ENCODE data around the gene TEK.
A peak's percentile ranks its signal among the peaks of the same experiment; 100 is the strongest.
"Not testable (repeated sequence)": the region's sequence is repeated elsewhere in the genome, so short reads cannot be mapped to it uniquely, and the experiment has no call there.

TEK gene

DNA sequence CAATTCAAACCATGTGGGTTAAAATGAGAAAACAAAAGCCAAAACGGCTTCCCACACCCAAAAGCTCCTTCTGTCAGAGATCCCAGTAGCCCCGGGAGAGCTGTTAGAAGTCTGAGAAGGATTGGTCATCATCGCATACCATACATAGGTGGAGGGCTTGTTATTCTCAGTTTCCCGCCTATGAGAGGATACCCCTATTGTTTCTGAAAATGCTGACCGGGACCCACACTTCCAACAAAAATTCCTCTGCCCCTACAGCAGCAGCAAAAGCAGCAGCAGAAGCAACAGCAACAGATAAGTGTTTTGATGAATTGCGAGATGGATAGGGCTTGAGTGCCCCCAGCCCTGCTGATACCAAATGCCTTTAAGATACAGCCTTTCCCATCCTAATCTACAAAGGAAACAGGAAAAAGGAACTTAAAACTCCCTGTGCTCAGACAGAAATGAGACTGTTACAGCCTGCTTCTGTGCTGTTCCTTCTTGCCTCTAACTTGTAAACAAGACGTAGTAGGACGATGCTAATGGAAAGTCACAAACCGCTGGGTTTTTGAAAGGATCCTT, at the start of gene TEK:
Gene TEK (plus strand): TSS at position 245 of the 561 bp plus-strand sequence. CDS start 366 bp downstream, outside the sequence.
- no peak for DNase-seq

DNA sequence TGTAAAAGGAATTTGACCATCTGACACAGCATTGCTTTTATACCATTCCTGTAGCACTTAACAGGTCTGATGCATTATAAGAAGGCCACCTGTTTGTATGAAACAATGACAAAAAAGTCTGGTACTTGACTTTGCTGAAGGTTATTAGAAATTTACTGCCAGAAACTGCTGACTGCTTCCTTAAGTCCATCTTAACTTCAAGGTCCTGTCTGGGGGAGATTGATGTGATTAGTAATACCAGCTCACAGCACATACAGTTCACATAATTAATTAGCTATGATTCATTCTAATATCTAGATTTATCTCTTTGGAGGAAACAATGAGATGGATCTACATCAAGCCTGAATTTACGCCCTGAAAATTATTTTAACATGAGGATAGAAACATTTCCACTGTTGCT, 49.6 kb upstream of the TEK start:
- no peak for DNase-seq

DNA sequence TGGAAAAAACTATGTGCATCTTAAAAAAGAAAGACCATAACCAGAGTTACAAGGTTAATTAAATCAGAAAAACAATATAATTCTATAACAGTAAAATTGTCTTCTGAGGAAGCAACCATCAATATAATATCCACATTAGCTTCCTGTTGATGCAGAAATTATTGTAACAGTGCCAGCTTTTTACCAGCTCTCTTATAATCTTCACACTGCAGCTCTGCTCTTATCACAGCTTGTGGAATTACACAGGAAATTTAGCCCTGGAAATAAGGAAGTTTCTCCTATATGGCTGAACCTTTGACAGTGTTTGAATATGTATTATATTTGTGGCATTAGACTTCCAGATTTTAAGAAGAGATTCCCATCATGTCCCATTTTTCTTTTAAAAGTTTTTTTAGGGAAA, 49.1 kb upstream of the TEK start:
- no peak for DNase-seq

DNA sequence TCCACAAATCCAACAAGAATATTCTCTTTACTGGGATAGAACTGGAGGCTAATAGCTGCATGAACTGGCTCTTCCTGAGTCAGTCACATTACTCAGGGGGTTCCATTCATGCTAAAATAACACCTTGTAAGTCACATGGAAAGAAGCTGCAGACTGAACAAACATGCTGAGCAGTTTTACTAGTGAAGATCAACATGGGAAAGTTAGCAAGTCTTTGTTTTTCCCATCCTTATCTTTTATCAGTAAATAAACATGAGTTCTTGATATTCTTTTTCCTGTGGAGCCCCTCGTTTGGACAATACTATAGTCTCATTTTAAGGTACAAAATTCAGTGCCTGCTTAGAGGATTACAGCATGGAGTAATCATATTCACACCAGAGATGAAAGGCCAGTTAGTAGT, 43.7 kb upstream of the TEK start:
- DNase-seq = no peak

DNA sequence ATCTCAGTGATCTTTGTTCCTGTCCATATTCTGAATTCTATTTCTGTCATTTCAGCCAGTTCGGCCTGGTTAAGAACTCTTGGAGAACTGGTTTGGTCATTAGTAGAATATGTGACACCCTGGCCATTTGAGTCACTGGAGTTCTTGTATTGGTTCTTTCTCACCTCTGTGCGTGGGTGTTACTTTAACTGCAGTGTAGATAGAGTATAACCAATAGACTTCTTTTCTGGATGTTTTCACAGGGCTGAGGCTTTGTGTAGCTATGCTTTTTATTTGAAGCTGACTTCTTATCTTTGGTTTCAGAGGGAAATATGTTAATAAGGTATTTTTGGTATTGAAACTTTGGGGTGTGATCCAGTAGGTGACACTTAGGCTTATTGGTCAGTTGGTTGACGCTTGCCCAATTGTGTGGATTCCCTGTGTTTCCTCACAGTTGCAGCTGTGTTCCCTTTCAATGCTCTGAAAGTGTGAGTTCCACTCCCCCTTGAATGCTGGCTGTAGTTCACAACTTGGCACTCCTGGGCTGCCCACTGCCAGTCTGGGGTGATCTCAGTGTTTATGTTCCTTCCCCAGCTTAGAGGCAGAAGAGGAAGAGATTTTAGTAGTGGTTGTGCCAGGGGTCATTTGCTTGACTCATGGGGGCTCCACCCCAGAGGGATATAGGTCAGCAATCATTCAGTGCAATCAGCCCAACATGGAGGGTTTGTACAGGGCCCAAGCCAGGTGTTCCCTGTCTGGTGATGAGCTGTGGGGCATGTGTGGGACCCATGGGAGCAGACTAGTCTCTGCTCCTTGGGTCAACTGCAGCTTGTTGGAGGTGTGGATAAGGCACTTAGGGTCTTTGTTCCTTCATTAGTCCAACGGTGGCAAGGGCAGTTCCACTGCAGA, 34.9 kb upstream of the TEK start:
- no peak for DNase-seq

DNA sequence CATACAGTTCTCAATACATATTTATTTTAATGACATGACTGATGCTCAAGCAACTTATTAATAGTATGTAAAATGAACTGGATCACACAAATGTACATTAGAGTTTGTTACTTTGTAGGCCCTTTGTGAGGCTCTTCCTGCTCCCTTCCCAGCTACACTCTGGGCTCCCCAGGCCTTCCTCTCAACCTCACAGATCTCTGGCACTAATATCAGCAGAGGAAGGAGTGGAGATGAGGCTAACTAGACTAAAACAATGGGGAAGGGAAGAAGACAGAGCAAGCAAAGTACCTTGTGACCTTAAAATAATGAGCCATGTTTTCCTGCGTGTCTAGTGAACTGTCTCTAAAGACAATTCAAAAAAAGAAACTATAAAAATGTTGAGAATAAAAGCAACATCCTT, 30.3 kb upstream of the TEK start:
- DNase-seq = no peak

DNA sequence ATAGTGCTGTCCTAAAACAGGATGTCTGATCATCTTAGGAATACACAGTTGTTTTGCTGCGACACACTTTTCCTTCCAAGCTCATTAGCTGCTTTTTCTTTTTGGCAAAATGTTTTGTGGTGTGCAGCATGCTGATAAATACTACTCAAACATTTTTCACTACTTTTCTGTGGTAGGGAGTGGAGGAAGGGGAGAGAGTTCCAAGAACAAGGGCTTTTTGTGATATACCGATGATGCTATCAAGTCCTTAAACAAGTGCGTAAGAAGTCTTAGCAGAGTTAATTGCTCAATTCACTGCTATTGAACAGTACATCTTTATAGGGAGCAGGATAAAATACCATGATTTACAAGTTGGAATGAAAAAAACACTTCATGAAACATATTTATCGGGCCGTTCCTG, 23.6 kb upstream of the TEK start:
- no peak for DNase-seq

DNA sequence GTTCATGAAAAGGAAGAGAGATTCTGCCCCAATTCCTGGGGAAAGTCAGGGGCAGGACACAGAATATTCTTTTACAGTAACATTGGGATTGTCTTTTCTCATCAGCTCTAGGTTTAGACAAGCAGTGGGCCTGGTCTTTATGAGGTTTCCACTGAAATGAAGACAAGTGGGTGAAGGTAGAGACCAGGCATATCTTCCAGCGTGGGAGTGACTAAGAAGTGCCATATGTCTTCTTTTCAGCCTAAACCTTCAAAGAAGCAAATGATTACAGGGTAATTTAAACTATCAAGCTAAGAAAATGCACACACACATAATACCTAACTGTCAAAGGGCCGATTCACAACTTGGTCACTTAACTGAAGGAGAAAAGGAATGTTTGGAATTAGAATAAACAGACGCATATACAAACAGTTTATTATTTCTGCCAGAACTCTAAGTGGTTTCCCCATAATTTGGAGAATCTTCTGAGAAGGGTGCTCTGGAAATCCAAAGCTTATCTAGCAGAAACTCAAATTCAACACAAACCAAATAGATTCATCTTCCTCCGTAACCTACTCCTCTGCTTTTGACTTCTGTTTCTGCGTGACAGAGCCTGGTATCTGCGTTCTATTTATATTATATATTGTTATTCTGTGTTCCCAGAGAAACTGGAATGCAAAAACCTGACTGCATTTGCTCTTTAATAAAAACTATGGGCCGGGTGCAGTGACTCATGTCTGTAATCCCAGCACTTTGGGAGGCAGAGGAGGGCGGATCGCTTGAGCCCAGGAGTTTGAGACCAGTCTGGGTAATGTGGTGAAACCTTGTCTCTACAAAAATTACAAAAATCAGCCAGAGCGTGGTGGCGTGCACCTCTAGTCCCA, 22.0 kb upstream of the TEK start:
- no peak for DNase-seq

DNA sequence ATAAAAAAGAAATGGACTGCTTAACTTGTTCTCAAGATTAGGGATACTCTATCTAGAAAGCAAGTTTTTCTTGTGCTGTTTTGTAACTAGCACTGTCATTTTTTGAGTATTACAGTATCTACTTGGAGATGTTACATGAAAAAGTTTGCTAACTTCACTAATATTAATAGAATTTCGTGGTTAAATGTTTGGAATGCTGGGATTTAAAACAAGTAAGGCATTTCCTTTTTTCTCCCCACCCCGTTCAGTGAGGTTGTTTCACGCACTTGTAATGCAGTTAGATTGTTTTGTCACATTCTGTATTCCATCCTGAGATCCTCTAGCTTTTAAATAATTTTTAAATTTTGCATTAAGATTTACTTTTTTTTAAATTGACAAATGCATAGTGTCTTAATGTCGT, 20.0 kb upstream of the TEK start:
- DNase-seq = no peak

DNA sequence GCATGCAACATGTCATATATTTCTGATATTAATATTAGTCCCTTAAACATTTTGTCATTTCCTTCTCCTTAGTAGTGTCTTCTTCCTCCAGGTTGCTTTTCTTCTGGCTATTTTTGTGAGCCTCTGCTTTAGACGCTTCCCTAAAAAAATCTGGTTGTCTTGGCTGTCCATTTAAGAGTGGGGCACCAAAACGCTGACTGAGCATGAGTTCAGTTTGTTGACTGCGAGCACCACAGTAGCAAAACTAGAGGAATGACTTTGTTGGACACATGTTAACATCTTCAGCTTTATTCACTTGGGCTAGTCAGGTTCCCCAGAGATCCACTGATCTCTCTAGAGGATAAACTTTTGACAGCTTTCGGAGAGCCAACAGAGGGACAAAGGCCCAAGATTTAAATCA, 19.3 kb upstream of the TEK start:
- no peak for DNase-seq

DNA sequence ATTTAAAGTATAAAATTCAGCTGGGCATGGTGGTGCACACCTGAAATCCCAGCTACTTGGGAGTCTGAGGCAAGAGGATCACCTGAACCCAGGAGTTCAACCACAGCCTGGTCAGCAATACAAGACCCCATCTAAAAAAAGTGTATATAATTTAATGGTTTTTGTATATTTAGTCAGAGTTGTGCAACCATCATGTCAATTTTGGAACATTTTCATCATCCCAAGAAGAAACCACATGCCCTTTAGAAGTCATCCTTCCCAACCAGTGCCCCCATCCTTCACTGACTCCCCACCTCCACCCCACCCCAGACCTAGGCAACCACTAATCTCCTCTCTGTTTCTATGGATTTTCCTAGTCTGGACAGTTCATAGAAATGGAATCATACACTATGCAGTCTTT, 18.8 kb upstream of the TEK start:
- DNase-seq = no peak

DNA sequence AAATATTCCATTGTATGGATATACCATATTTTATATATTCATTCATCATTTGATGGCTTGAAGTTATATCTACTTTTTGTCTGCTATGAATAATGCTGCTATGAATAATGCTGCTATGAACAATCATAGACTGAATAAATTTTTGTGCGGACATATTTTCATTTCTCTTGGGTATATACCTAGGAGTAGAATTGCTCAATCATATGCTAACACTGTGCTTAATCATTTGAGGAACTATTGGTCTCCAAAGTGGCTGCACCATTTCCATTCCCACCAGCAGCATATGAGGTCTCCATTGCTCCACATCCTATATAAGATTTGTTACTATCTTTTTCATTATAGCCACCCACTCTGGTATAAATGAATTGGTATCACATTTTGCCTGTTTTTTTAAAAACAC, 18.3 kb upstream of the TEK start:
- no peak for DNase-seq

DNA sequence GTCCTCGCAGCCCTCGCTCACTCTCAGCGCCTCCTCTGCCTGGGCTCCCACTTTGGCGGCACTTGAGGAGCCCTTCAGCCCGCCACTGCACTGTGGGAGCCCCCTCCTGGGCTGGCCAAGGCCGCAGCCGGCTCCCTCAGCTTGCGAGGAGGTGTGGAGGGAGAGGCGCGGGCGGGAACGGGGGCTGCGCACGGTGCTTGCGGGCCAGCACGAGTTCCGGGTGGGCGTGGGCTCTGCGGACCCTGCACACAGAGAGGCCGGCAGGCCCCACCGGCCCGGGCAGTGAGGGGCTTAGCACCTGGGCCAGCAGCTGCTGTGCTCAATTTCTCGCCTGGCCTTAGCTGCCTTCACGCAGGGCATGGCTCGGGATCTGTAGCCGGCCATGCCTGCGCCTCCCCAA, 16.5 kb upstream of the TEK start:
- not testable (repeated sequence) for DNase-seq

DNA sequence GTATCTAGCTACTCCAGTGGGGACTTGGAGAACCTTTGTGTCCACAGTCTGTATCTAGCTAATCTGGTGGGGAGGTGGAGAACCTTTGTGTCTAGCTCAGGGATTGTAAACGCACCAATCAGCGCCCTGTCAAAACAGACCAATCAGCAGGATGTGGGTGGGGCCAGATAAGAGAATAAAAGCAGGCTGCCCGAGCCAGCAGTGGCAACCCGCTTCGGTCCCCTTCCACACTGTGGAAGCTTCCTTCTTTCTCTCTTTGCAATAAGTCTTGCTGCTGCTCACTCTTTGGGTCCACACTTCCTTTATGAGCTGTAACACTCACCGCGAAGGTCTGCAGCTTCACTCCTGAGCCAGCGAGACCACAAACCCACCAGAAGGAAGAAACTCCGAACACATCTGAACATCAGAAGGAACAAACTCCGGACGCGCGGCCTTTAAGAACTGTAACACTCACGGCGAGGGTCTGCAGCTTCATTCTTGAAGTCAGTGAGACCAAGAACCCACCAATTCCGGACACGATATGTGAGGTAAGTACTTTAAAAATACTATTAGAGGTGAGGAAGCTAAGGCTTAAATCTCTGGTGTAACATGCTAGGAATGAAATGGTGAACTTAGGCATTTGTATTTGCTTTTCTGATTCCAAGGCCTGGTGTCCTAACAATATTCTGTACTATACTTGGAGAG, 15.5 kb upstream of the TEK start:
- DNase-seq = not testable (repeated sequence)

DNA sequence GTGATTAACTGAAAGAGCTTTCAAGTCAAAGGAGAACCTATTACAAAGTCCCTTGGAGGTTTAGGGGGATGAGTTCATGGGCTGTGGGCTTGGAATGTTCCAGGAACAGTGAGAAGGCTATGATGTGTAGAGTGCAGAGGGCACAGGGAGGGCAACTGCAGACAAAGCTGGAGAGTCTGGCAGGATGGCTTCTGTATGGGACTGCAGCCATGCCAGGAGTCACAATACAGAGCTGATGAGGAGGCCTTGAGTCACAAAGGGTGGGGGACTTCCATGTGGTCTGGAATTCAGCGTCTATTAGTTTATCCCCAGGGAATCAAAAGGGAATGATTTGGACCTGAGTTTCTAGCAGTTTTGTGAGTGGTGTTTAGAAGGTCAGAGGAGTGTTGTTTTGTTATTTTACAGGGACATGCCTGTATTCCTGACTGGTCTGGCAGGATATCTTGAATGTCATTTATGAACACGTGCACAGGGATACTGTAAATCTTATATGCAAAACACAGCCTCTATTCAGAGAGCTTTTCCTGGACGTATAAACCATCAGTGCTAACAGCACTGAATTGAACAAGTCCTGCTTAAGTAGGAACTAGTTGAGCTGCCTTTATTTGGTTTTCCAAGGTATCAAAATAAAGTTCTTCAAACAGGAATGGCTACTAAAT, 14.3 kb upstream of the TEK start:
- DNase-seq = no peak

DNA sequence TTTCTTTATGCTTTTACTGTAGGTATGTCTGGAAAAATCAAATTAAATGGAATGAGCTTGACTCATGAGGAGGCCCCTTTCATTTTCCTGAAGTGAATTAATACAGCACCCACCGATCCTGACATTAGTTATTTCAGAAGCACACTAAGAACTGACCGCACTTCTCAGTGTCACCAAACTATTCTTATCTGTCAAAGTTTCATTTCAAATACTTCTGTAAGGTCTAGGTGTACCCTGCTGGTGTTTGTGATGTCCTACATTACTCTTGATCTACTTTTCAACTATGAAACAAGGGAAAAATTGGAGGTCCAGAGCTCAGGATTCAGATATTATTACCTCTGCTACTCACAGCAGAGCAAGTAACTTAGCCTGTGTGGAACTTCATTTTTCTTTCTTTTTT, 1.8 kb upstream of the TEK start:
- no peak for DNase-seq

DNA sequence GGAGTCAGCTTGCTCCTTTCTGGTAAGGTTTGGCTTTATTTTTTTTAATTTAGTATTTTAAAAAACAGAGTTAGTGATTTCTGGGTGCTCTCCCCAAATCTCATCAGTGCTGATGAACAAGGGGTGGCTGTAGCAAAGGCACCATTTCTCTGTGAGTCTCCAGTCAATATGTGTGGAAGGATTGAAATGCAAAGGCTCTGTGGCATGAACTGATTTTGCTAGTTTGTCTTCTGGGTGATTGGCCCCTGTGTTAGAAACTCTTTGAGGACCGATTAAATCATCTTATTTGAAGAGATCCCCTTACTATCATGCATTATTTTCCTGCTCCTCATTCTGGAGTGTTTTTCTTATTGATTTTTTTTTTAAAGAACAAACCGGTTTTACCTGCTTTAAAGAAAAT, 596 bp downstream of the TEK start:
- no peak for DNase-seq

DNA sequence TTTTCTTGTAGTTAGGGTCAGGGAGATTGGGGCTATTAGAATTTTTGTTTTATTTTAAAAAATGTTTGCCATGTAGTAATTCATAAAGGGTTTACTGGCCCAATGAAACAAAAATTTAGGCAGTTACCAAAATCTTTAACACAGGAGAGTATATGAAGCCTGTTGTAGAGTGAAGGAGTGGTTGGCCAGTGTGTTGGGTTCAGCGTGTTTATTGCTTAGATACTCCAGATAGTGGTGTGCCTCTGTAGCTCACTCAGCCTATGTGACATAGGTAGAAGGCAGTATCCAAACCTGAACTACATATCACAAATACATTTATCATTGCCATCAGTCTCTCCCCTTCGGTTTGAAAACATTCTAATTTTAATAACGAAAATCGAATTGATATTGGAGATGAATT, 1.2 kb downstream of the TEK start:
- no peak for DNase-seq

DNA sequence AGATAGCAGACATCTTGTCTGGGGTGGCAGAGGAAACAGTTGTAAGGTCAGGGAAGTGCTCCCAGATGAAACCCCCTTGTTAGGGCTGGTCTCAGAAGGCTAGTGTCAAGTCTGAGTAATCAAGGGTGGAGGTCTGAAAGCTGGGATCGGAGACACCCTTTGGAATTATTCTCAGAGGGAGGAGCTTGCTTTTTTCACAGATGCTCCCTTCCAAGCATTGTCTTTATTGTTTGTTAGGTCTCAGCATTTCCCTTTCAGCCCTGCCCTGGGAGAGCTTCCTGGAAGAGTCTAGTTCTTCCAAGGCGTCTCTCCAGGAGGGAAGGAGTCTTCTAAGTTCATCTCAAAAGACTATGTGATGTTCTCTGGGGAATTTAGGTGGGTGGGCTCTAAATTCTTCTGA, 3.2 kb downstream of the TEK start:
- DNase-seq = no peak

DNA sequence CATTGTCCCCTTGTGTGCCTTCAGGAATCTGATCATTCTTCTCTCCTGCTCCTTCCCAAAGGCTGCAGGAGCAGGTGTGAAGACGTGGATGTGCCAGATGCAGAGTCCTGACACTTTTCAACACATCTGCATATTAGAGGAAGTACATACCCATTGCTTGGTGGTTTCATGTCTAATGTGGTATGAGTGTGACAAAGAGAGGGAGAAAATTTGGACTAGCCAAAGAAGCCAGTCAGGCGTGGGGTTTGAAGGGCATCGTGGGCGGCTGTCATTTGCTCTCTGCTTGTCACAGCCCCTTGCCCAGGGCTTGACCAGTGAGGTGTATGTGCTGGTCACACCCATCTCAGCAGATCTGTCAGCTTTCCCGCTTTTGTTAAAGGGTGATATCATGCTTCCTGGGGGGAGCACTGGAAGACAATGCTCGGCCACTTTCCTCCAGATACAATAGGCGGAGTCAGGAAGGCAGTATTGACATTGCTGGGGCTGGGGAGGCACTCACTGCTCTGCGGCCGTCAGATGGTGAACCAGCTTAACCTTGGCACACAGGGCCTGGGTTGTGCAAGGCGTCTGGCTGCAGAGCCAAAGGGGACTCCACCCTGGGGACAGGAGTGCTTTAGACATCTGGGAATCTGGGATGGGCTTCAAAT, 8.6 kb downstream of the TEK start:
- DNase-seq = peak; percentile 8

DNA sequence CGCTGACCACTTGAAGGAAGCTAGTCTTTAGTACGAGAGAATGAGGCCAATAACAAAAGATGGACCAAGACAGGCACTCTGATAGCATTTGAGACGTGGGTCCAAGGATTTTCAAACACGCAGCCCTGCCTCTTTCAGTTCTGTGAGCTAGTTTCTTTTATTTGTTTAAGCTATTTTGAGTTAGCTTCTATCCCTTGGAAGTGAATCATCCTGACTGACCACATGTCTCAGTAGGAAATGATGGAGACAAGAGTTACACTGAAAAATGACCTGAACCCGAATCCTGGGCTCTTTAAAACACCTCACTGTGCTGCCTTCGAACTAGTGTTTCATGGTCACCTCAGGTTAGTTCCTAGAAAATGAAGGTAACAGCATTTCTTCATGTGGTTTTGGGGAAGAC, 9.9 kb downstream of the TEK start:
- DNase-seq = no peak

DNA sequence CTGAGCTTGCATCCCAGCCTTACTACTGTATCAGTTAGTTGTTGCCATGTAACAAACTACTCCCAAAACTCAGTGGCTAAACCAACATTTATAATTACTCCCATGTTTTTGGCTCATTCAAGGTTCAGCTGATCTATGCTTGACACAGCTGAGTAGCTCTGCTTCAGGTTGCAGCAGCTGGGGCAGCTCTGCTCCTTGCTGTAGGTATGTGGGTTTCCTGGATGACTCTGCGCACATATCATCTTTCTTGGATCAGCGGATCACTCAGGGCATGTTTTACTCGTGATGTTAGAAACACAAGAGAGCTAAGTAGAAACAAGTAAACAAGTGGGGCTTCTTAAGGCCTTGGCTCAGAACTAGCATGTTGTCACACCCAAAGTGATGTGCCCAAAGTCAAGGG, 15.1 kb downstream of the TEK start:
- DNase-seq = no peak
